MG63 (cell line): ENCODE measurements around the gene GSG1L. TPM values are rescaled to one million over a fixed set of nuclear protein-coding genes. Genes with fewer than 3 reads are reported as not detected.

ENCODE experiments used
- DNase-seq: peaks from one replicate; pipeline ENCODE4 v3.0.0-alpha.2; 2020
- H3K27me3 ChIP-seq: fragments of 250-450 bp; sonication (Bioruptor Pico); 2 replicates; pipeline ENCODE4 v1.5.1; 2020; ENCODE audit warnings: mild to moderate bottlenecking, moderate library complexity
- H3K36me3 ChIP-seq: fragments of 250-450 bp; sonication (Bioruptor Pico); 2 replicates; pipeline ENCODE4 v1.5.1; 2020; ENCODE audit warnings: mild to moderate bottlenecking, moderate library complexity
- H3K4me3 ChIP-seq: fragments of 250-450 bp; sonication (Bioruptor Pico); 2 replicates; pipeline ENCODE4 v1.5.1; 2020; ENCODE audit warnings: mild to moderate bottlenecking, moderate library complexity
- H3K9me3 ChIP-seq: fragments of 250-450 bp; sonication (Bioruptor Pico); 2 replicates; pipeline ENCODE4 v1.5.1; 2020; ENCODE audit warnings: mild to moderate bottlenecking, moderate library complexity
- total RNA-seq: library from RNA; depleted of rRNA; stranded (reverse); fragments of >200 nt; shearing (Covaris generic); gene quantifications from 2 replicates; pipeline ENCODE4 v1.2.3, GENCODE V29; 2014; ENCODE audit warnings: low replicate concordance

GSG1L gene
- total RNA-seq, 1 experiment from 2014 or later: 7.3 TPM

GRCh38 chr16:27929818-27930217 lies 133.7 kb downstream of the GSG1L start:
- Histone ChIP-seq H3K9me3 (peaks cover 3% of the 10 kb centered on the region; the same call in 1 of the 2 replicates), H3K4me3 (no peak overlapping the region), H3K36me3 (no peaks in the 10 kb centered on the region), H3K27me3 (no peaks in the 10 kb centered on the region)
- DNase-seq: peak; percentile 27

DNA sequence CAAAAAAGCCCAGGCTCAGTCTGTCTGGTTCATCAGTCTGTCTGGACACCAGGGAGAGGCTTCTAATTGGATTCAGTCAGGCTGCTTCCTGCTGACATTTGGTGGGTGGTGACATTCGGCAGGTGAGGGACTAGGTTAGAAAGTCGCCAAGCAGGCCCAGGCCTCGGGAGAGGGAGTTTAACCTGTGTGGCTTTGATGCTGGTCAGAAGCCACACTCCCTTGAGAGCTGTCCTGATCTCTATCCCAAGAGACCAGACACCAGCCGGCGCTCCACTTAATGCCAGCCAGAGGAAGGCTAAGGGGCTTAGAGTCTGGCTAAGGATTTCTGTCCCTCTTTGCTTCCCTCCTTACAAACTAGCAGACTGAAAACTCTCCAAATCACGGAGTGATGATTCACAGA lies 135.0 kb downstream of the GSG1L start:
- Histone ChIP-seq H3K9me3 (peaks cover 3% of the 10 kb centered on the region; the same call in 1 of the 2 replicates), H3K36me3 (no peaks in the 10 kb centered on the region), H3K27me3 (no peaks in the 10 kb centered on the region), H3K4me3 (no peak overlapping the region)
- no peak for DNase-seq

DNA sequence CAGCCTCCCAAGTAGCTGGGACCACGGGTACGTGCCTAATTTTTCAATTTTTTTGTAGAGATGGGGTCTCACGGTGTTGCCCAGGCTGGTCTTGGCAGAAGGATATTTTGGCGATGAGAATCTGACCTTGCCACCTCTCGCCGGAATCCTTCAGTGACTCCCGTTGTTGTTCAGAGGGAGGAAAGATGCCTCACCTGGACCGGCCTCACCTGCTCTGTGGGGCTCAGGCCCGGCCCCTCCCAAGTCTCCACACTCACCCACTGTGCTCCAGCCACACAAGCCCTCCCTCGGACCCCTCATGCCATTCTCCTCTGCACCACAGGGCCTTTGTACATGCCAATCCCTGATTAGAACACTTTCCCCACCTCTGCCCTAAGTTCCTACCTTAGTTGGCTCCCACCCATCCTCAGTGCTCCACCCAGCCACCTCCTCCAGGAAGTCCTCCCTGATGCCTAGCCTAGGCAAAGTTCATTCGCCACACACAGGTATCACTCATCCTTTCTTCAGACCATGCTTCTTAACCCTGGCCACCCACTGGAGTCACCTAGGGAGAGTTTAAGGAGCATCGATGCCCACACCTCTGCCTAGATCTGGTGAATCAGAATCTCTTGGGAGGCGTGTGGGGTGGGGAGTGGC lies 136.1 kb downstream of the GSG1L start:
- H3K36me3 ChIP-seq: no peaks in the 10 kb centered on the region

DNA sequence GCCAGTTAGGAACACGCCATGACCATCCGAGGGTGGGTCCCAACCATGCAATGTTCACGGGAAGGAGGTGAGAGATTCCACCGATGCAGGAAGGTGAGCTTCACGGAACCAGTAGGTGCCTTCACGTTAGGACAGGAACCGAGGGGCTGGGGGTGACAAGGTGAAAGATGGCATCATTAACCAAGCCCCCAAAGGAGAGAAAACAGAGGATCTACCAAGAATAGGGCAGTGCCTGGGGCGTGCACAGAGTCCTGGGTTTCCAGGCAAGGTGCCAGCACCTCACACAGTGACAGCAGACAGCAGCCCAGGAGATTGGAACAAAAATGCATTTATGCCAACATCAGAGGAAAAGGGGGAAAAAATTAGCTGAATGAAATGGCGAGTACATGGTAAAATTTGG lies 137.9 kb downstream of the GSG1L start:
- peaks cover 12% of the 10 kb centered on the region for H3K27me3 ChIP-seq
- H3K4me3 ChIP-seq: no peak overlapping the region
- H3K36me3 ChIP-seq: no peaks in the 10 kb centered on the region
- DNase-seq: no peak
- no peaks in the 10 kb centered on the region for H3K9me3 ChIP-seq

More for the DNA sequence above, 136.1 kb downstream of the GSG1L start:
- no peak for DNase-seq
- H3K9me3 ChIP-seq: no peaks in the 10 kb centered on the region
- H3K27me3 ChIP-seq: peaks cover 3% of the 10 kb centered on the region; the same call in 1 of the 2 replicates
- H3K4me3 ChIP-seq: no peak overlapping the region

- Histone ChIP-seq H3K4me3 (no peak overlapping the region), H3K9me3 (no peaks in the 10 kb centered on the region), H3K36me3 (no peaks in the 10 kb centered on the region), H3K27me3 (peaks cover 12% of the 10 kb centered on the region)
- peak; percentile 24 for DNase-seq
Measured at GRCh38 chr16:27924411-27925118, 138.9 kb downstream of the GSG1L start.

- no peak for DNase-seq
- no peaks in the 10 kb centered on the region for H3K36me3 ChIP-seq
Measured at GRCh38 chr16:27923751-27924150, 139.8 kb downstream of the GSG1L start.

GRCh38 chr16:27922433-27922832 lies 141.1 kb downstream of the GSG1L start:
- Histone ChIP-seq H3K9me3 (no peaks in the 10 kb centered on the region), H3K36me3 (no peaks in the 10 kb centered on the region)

More at GRCh38 chr16:27923751-27924150, 139.8 kb downstream of the GSG1L start:
- no peak overlapping the region for H3K4me3 ChIP-seq
- no peaks in the 10 kb centered on the region for H3K9me3 ChIP-seq
- peaks cover 12% of the 10 kb centered on the region for H3K27me3 ChIP-seq

DNA sequence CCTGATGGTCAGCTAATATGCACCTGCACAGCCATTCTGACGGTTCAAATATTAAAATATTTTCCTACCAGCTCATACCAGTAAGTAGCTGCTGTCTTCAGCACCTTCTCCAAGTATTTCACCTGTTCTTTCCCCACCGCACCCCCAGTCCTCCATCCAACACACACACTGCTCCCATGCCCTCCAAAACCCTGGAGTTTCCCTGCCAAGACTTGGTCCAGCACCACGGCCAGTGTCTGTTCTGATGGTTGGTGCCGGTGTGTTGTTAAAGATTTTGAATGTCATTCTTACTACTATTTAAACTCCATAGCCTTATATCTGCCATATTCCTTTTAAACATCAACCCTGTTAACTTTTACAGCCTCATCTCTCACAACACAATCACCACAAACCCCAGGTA lies 142.4 kb downstream of the GSG1L start:
- DNase-seq: no peak
- no peaks in the 10 kb centered on the region for H3K36me3 ChIP-seq
- H3K9me3 ChIP-seq: no peaks in the 10 kb centered on the region
- H3K4me3 ChIP-seq: no peak overlapping the region
- peaks cover 12% of the 10 kb centered on the region for H3K27me3 ChIP-seq

More at GRCh38 chr16:27922433-27922832, 141.1 kb downstream of the GSG1L start:
- no peak for DNase-seq
- Histone ChIP-seq H3K4me3 (no peak overlapping the region), H3K27me3 (peaks cover 12% of the 10 kb centered on the region)

DNA sequence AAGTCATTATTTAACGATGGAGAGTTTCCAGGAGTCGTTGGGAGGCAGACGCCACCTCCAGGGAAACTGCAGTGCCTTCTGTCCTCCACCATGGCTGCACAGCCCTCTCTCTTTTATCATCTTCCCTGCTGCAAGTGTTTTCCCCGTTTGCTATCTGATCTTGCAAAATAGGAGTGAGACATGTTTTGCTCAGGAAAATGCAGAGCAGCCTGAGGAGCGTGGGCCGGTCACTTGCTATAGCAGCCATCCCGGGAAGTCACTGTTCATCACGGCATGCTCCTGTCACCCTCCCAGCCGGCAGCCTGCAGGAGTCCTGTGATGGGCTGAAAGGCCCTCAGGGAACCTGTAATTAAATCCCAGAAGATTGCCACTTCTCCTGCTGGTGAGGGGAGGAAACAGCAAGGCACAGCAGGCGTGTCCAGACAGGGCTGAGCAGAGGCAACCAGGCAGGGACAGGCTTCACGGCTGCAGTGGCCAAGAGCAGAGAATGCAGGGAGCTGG lies 143.1 kb downstream of the GSG1L start:
- DNase-seq: peak; percentile 23
- no peaks in the 10 kb centered on the region for H3K9me3 ChIP-seq
- peaks cover 12% of the 10 kb centered on the region for H3K27me3 ChIP-seq
- H3K36me3 ChIP-seq: no peaks in the 10 kb centered on the region
- no peak overlapping the region for H3K4me3 ChIP-seq

DNA sequence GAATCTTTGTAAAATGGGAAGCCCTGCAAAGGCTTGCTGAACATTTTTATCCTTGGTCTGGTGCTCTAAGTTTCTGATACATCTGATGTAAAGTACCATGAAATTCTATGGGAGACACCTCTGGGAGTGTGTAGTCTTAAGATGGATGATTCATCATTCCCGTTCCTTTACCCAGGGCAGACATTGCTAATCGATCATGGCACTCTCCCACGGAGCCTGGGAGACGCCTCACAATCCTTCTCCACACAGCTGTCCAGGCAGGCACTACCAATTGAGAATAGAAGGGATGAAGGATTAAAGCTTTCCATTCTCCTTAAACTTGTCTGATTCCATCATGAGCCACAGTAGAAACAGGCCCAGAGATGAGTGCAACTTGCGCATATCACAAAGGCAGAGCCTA lies 144.8 kb downstream of the GSG1L start:
- H3K36me3 ChIP-seq: no peaks in the 10 kb centered on the region
- DNase-seq: no peak
- H3K27me3 ChIP-seq: peaks cover 22% of the 10 kb centered on the region
- no peak overlapping the region for H3K4me3 ChIP-seq
- H3K9me3 ChIP-seq: no peaks in the 10 kb centered on the region

DNA sequence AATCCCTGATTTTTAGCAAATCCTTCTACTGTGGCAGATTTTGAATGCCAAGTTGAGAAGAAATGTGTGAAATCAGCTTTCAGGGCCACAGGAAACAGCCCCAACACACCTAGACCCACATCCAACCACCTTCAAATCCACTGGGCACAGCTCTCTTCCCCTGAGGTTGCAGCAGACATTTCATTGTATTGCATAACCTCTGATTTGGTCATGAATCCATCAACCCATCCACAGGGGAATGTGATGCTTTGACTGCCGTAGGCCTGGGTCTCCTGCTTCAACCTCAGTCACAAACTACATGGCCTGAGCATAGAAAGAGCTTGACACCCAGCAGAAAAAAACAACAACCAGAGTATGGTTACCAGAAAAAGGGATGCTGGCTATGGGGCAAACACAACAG lies 145.6 kb downstream of the GSG1L start:
- DNase-seq: no peak
- Histone ChIP-seq H3K27me3 (peaks cover 22% of the 10 kb centered on the region), H3K4me3 (no peak overlapping the region), H3K9me3 (no peaks in the 10 kb centered on the region), H3K36me3 (no peaks in the 10 kb centered on the region)

- DNase-seq: no peak
- Histone ChIP-seq H3K27me3 (peaks cover 10% of the 10 kb centered on the region), H3K36me3 (no peaks in the 10 kb centered on the region), H3K9me3 (no peaks in the 10 kb centered on the region), H3K4me3 (no peak overlapping the region)
Measured at GRCh38 chr16:27911486-27911885, 152.0 kb downstream of the GSG1L start.

DNA sequence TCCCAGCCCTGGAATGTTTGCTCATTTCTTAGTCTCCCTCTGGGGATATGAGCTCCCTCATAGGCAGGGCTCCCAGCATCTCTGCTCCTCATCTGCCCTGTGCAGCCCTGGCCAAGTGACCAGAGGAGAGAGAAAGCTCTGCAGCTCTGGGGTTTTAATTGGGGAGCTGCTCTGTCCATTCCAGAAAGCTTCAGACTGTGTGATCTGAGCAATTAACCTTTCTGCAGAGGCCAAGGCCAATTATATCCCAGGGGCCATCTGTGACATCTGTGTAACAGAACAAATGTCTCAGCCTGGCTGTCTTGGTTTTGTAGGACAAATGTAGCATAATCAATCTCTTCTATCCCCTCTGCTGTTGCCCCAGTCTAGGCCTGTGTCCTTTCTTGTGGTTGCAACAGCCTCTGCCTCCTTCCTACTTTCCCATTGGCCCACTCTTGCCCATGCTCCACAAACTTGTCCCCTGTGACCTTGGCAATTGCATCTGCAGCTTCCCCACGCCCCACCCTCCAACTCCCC lies 156.0 kb downstream of the GSG1L start:
- Histone ChIP-seq H3K9me3 (no peaks in the 10 kb centered on the region), H3K4me3 (no peak overlapping the region), H3K27me3 (peaks cover 10% of the 10 kb centered on the region; the same call in 1 of the 2 replicates), H3K36me3 (no peaks in the 10 kb centered on the region)
- no peak for DNase-seq

DNA sequence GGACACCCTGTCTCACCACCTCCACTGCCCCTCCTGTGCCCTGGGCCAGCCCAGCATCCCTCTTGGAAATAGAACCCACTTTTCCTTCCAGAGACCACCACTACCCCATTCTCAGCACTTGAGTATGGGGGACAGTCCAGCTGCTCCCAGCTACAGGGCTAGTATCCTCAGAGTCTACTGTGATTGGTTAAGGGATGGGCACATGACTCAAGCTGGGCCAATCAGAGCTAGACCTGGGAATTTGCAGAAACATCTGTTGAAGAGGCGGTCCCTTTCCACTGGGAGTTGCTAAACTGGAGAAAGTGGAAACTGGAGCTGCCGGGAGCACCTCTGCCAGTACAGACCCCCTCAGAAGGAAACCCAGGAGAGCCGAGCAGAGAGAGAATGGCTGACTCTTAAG lies 156.6 kb downstream of the GSG1L start:
- Histone ChIP-seq H3K36me3 (no peaks in the 10 kb centered on the region), H3K27me3 (peaks cover 10% of the 10 kb centered on the region; the same call in 1 of the 2 replicates), H3K4me3 (no peak overlapping the region), H3K9me3 (no peaks in the 10 kb centered on the region)
- no peak for DNase-seq

GRCh38 chr16:27903046-27903655 lies 160.4 kb downstream of the GSG1L start:
- no peaks in the 10 kb centered on the region for H3K9me3 ChIP-seq
- peaks cover 14% of the 10 kb centered on the region for H3K27me3 ChIP-seq
- H3K4me3 ChIP-seq: no peak overlapping the region
- DNase-seq: no peak
- H3K36me3 ChIP-seq: no peaks in the 10 kb centered on the region

GRCh38 chr16:27902551-27902950 lies 161.0 kb downstream of the GSG1L start:
- H3K4me3 ChIP-seq: no peak overlapping the region
- H3K27me3 ChIP-seq: peaks cover 14% of the 10 kb centered on the region
- no peak for DNase-seq
- no peaks in the 10 kb centered on the region for H3K9me3 ChIP-seq
- no peaks in the 10 kb centered on the region for H3K36me3 ChIP-seq

DNA sequence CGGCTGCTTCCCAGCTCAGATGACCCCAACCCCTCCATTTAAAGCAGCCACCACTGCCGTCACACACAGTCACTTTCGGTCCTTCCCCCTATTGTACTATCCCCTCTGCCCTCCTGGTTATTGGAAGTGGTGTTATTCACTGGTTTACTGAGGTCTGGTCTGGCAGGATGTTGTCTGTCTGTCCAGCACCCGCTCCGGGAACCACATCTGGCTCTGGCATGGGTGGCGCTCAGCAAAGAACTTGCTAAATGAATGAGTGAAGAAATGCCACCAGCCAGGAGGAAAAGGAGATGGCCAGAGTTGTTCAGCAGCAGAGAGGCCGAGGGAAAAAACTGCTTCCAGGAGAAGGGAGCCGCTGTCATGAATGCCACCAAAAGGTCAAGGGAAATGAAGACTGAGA lies 161.6 kb downstream of the GSG1L start:
- H3K4me3 ChIP-seq: no peak overlapping the region
- no peaks in the 10 kb centered on the region for H3K9me3 ChIP-seq
- no peak for DNase-seq
- peaks cover 14% of the 10 kb centered on the region for H3K27me3 ChIP-seq
- H3K36me3 ChIP-seq: no peaks in the 10 kb centered on the region
